Immature natural killer cell (primary cell): ENCODE measurements around the gene IFNE. TPM values are rescaled to one million over a fixed set of nuclear protein-coding genes. Genes with fewer than 3 reads are reported as not detected.
"Not testable (repeated sequence)": the region's sequence is repeated elsewhere in the genome, so short reads cannot be mapped to it uniquely, and the experiment has no call there.

Experiments
- DNase-seq, 3 donors: peaks; one replicate each; pipeline ENCODE4 v3.0.0; 2022; ENCODE audit warnings: mixed read lengths in 1 of 3
- H3K27ac Mint-ChIP-seq, 6 donors: one replicate each; pipeline ENCODE4 v1.8.0; 2020; ENCODE audit warnings: mixed read lengths in 6 of 6, mild to moderate bottlenecking in 5 of 6, inconsistent platforms in 4 of 6, moderate library complexity in 3 of 6
- H3K27me3 Mint-ChIP-seq, 3 donors: one replicate each; pipeline ENCODE4 v1.8.0; 2020 to 2021; ENCODE audit warnings: low read depth in 3 of 3, mild to moderate bottlenecking in 3 of 3, mixed read lengths in 3 of 3, moderate library complexity in 3 of 3, inconsistent platforms in 1 of 3
- H3K36me3 Mint-ChIP-seq, 3 donors: one replicate each; pipeline ENCODE4 v1.8.0; 2020; ENCODE audit warnings: mixed read lengths in 3 of 3, inconsistent platforms in 2 of 3, mild to moderate bottlenecking in 2 of 3
- H3K4me1 Mint-ChIP-seq, 2 donors: one replicate each; pipeline ENCODE4 v1.8.0; 2020; ENCODE audit warnings: inconsistent platforms in 2 of 2, mild to moderate bottlenecking in 2 of 2, mixed read lengths in 2 of 2, moderate library complexity in 1 of 2
- H3K4me3 Mint-ChIP-seq, 5 donors: one replicate each; pipeline ENCODE4 v1.8.0; 2020; ENCODE audit warnings: mild to moderate bottlenecking in 5 of 5, mixed read lengths in 5 of 5, inconsistent platforms in 3 of 5, moderate library complexity in 3 of 5
- H3K9me3 Mint-ChIP-seq, 6 donors: one replicate each; pipeline ENCODE4 v1.8.0; 2020; ENCODE audit warnings: mild to moderate bottlenecking in 6 of 6, mixed read lengths in 6 of 6, inconsistent platforms in 4 of 6, moderate library complexity in 3 of 6
- polyA plus RNA-seq, 3 donors: library from polyadenylated mRNA; unstranded; fragments of 300-500 nt; fragmentation: Illumina TruSeq; gene quantifications; one replicate each; pipeline ENCODE4 v1.2.3, GENCODE V29; 2021

IFNE gene
- polyA plus RNA-seq, 3 donors from 2014 or later: not detected

- Mint-ChIP-seq H3K27ac (no peak overlapping the region), H3K9me3 (peaks cover 0 to 1% (median 0%) of the 10 kb centered on the region in 6 donors), H3K27me3 (peaks cover 3 to 6% (median 6%) of the 10 kb centered on the region in 3 donors), H3K36me3 (no peaks in the 10 kb centered on the region), H3K4me1 (no peaks in the 10 kb centered on the region), H3K4me3 (no peak overlapping the region)
- DNase-seq: no peak
Observed at GRCh38 chr9:21470126-21470525, 12.0 kb downstream of the IFNE start.

- DNase-seq: peak; percentile 29 to 42 (median 37)
- no peaks in the 10 kb centered on the region for H3K36me3 Mint-ChIP-seq
- H3K27ac Mint-ChIP-seq: no peak overlapping the region
Observed at GRCh38 chr9:21465859-21466518, 16.1 kb downstream of the IFNE start.

GRCh38 chr9:21465138-21465537, 17.0 kb downstream of the IFNE start:
- Mint-ChIP-seq H3K4me3 (no peak overlapping the region), H3K36me3 (no peaks in the 10 kb centered on the region), H3K9me3 (peaks cover 0 to 2% (median 0%) of the 10 kb centered on the region in 6 donors), H3K27ac (no peak overlapping the region), H3K4me1 (no peaks in the 10 kb centered on the region), H3K27me3 (peaks cover 3 to 13% (median 7%) of the 10 kb centered on the region in 3 donors)
- DNase-seq: no peak

More at GRCh38 chr9:21465859-21466518, 16.1 kb downstream of the IFNE start:
- no peaks in the 10 kb centered on the region for H3K4me1 Mint-ChIP-seq
- H3K27me3 Mint-ChIP-seq: peaks cover 3 to 15% (median 5%) of the 10 kb centered on the region in 3 donors
- H3K9me3 Mint-ChIP-seq: peaks cover 0 to 2% (median 0%) of the 10 kb centered on the region in 6 donors
- H3K4me3 Mint-ChIP-seq: no peak overlapping the region

- Mint-ChIP-seq H3K27me3 (peaks cover 0 to 22% (median 4%) of the 10 kb centered on the region in 3 donors), H3K36me3 (no peaks in the 10 kb centered on the region), H3K9me3 (peaks cover 0 to 2% (median 0%) of the 10 kb centered on the region in 6 donors), H3K4me1 (no peaks in the 10 kb centered on the region), H3K27ac (no peak overlapping the region), H3K4me3 (no peak overlapping the region)
- DNase-seq: no peak
Observed at GRCh38 chr9:21461377-21461776, 20.7 kb downstream of the IFNE start.

GRCh38 chr9:21455320-21455719, 26.8 kb downstream of the IFNE start:
- no peak overlapping the region for H3K4me3 Mint-ChIP-seq
- peak in 1 of 3 donors; percentile 5 for DNase-seq
- no peak overlapping the region for H3K27ac Mint-ChIP-seq

GRCh38 chr9:21454149-21454548, 28.0 kb downstream of the IFNE start:
- no peak for DNase-seq
- H3K27ac Mint-ChIP-seq: no peak overlapping the region
- H3K36me3 Mint-ChIP-seq: no peaks in the 10 kb centered on the region
- H3K4me1 Mint-ChIP-seq: no peaks in the 10 kb centered on the region
- peaks cover 3 to 15% (median 12%) of the 10 kb centered on the region in 3 donors for H3K27me3 Mint-ChIP-seq
- H3K9me3 Mint-ChIP-seq: no peaks in the 10 kb centered on the region
- no peak overlapping the region for H3K4me3 Mint-ChIP-seq

More at GRCh38 chr9:21455320-21455719, 26.8 kb downstream of the IFNE start:
- Mint-ChIP-seq H3K36me3 (no peaks in the 10 kb centered on the region), H3K4me1 (no peaks in the 10 kb centered on the region), H3K9me3 (no peaks in the 10 kb centered on the region), H3K27me3 (peaks cover 3 to 15% (median 10%) of the 10 kb centered on the region in 3 donors)

- Mint-ChIP-seq H3K9me3 (no peaks in the 10 kb centered on the region), H3K36me3 (no peaks in the 10 kb centered on the region), H3K27ac (no peak overlapping the region), H3K27me3 (peaks cover 3 to 14% (median 12%) of the 10 kb centered on the region in 3 donors), H3K4me1 (no peaks in the 10 kb centered on the region), H3K4me3 (no peak overlapping the region)
- no peak for DNase-seq
Observed at GRCh38 chr9:21452681-21453080, 29.4 kb downstream of the IFNE start.

GRCh38 chr9:21450733-21451394, 31.2 kb downstream of the IFNE start:
- peaks cover 3 to 12% (median 7%) of the 10 kb centered on the region in 3 donors for H3K27me3 Mint-ChIP-seq
- no peak overlapping the region for H3K27ac Mint-ChIP-seq
- no peaks in the 10 kb centered on the region for H3K36me3 Mint-ChIP-seq
- no peaks in the 10 kb centered on the region for H3K9me3 Mint-ChIP-seq
- no peak for DNase-seq
- H3K4me1 Mint-ChIP-seq: no peaks in the 10 kb centered on the region
- H3K4me3 Mint-ChIP-seq: no peak overlapping the region

GRCh38 chr9:21449312-21449711, 32.8 kb downstream of the IFNE start:
- not testable (repeated sequence) for H3K36me3 Mint-ChIP-seq, H3K27ac Mint-ChIP-seq, DNase-seq, H3K4me1 Mint-ChIP-seq, H3K9me3 Mint-ChIP-seq, H3K4me3 Mint-ChIP-seq
- H3K27me3 Mint-ChIP-seq: peaks cover 3 to 10% (median 7%) of the 10 kb centered on the region in 3 donors

GRCh38 chr9:21443849-21444625, 38.1 kb downstream of the IFNE start:
- peaks cover 0 to 7% (median 3%) of the 10 kb centered on the region in 3 donors for H3K27me3 Mint-ChIP-seq
- H3K9me3 Mint-ChIP-seq: no peaks in the 10 kb centered on the region
- DNase-seq: peak; percentile 14 to 39 (median 24)
- peak overlapping the region in 2 of 5 donors; percentile 33 to 42 for H3K4me3 Mint-ChIP-seq
- peaks cover 10% of the 10 kb centered on the region in 2 donors for H3K4me1 Mint-ChIP-seq
- H3K36me3 Mint-ChIP-seq: no peaks in the 10 kb centered on the region
- no peak overlapping the region for H3K27ac Mint-ChIP-seq

- DNase-seq: no peak
- peaks cover 10% of the 10 kb centered on the region in 2 donors for H3K4me1 Mint-ChIP-seq
Observed at GRCh38 chr9:21440139-21440538, 42.0 kb downstream of the IFNE start, which contains the start of gene IFNA1. Gene IFNA1, plus strand, starts transcription at chr9:21440439. Its CDS starts 69 bp downstream, at chr9:21440508.

GRCh38 chr9:21435015-21435383, 47.1 kb downstream of the IFNE start:
- H3K36me3 Mint-ChIP-seq, H3K9me3 Mint-ChIP-seq, DNase-seq, H3K27me3 Mint-ChIP-seq, H3K27ac Mint-ChIP-seq, H3K4me3 Mint-ChIP-seq, H3K4me1 Mint-ChIP-seq: not testable (repeated sequence)

More at GRCh38 chr9:21440139-21440538, 42.0 kb downstream of the IFNE start, which contains the start of gene IFNA1:
- Mint-ChIP-seq H3K27me3 (peaks cover 1 to 7% (median 7%) of the 10 kb centered on the region in 3 donors), H3K4me3 (no peak within 1 kb of the TSS), H3K36me3 (no peaks in the 10 kb centered on the region), H3K27ac (no peak within 1 kb of the TSS), H3K9me3 (no peaks in the 10 kb centered on the region)

- Mint-ChIP-seq H3K4me3 (no peak overlapping the region), H3K27ac (no peak overlapping the region), H3K9me3 (no peaks in the 10 kb centered on the region), H3K36me3 (no peaks in the 10 kb centered on the region), H3K27me3 (peaks cover 2 to 9% (median 4%) of the 10 kb centered on the region in 3 donors), H3K4me1 (no peaks in the 10 kb centered on the region)
- DNase-seq: peak; percentile 10 to 25 (median 14)
Observed at GRCh38 chr9:21434202-21435014, 47.7 kb downstream of the IFNE start.
